ENCODE data around the gene PHKB. TPM values are rescaled to one million over a fixed set of nuclear protein-coding genes. Genes with fewer than 3 reads are reported as not detected.
"Not testable (repeated sequence)": the region's sequence is repeated elsewhere in the genome, so short reads cannot be mapped to it uniquely, and the experiment has no call there.

The PHKB gene
- total and polyA plus RNA-seq, 3 donors from 2014 or later = 66.7 to 168 (median 136) TPM

DNA sequence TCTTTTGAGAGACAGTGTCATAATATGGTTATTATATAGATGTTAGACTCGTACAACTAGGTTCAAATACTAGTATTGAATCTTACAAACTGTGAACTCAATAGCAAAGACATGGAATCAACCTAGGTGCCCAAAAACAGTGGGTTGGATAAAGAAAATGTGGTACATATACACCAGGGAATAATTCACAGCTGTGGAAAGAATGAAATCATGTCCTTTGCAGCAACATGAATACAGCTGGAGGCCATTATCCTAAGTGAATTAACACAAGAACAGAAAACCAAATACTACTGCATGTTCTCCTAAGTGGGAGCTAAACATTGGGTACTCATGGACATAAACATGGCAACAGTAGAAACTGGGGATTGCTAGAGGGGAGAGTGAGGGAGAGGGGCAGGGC, 8.1 kb downstream of the PHKB start:
- no peak overlapping the region for H3K4me3 ChIP-seq
- H3K27ac ChIP-seq = no peak overlapping the region
- TF ChIP-seq, protein P1, sequence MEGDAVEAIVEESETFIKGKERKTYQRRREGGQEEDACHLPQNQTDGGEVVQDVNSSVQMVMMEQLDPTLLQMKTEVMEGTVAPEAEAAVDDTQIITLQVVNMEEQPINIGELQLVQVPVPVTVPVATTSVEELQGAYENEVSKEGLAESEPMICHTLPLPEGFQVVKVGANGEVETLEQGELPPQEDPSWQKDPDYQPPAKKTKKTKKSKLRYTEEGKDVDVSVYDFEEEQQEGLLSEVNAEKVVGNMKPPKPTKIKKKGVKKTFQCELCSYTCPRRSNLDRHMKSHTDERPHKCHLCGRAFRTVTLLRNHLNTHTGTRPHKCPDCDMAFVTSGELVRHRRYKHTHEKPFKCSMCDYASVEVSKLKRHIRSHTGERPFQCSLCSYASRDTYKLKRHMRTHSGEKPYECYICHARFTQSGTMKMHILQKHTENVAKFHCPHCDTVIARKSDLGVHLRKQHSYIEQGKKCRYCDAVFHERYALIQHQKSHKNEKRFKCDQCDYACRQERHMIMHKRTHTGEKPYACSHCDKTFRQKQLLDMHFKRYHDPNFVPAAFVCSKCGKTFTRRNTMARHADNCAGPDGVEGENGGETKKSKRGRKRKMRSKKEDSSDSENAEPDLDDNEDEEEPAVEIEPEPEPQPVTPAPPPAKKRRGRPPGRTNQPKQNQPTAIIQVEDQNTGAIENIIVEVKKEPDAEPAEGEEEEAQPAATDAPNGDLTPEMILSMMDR (IDR thresholded peaks at IDR 0.05) = no peak
- no peak for TF ChIP-seq POLR2A (IDR thresholded peaks at IDR 0.05)
- intact Hi-C loops (cut with DNase I; ENCODE audit: low total_unique reads) = no loop called here
- no peaks in the 10 kb centered on the region for H3K36me3 ChIP-seq (ENCODE audit: low read depth, missing control alignments)
- H3K9me3 ChIP-seq = no peaks in the 10 kb centered on the region
- WGBS, 2 donors = 93 to 94% methylated on average over 1 of the region's 1 CpG
- peaks cover 13% of the 10 kb centered on the region for H3K4me1 ChIP-seq
- DNase-seq = no peak
- no peaks in the 10 kb centered on the region for H3K27me3 ChIP-seq

DNA sequence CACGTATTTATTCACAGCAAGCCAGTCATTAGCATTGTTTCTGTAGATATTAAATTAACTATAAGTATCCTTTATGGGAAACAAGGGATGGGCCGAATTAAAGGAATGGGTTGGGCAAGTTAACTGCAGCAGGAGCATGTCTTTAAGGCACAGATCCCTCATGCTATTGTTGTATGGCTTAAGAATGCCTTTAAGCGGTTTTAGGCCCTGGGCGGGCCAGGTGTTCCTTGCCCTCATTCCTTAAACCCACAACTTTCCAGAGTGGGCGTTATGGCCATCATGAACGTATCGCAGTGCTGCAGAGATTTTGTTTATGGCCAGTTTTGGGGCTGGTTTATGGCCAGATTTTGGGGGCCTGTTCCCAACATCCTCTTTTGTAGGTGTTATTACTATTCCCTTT, 9.1 kb downstream of the PHKB start:
- Histone ChIP-seq H3K9me3 (no peaks in the 10 kb centered on the region), H3K27ac (no peak overlapping the region), H3K4me3 (no peak overlapping the region), H3K4me1 (peaks cover 9% of the 10 kb centered on the region), H3K36me3 (ENCODE audit: low read depth, missing control alignments) (no peaks in the 10 kb centered on the region), H3K27me3 (no peaks in the 10 kb centered on the region)
- DNase-seq = no peak
- intact Hi-C loops (cut with DNase I; ENCODE audit: low total_unique reads) = no loop called here
- 93 to 97% methylated on average over 7 of the region's 7 CpGs for WGBS, 2 donors
- TF ChIP-seq, protein P1 (IDR thresholded peaks at IDR 0.05) = no peak
- TF ChIP-seq POLR2A (IDR thresholded peaks at IDR 0.05) = no peak

DNA sequence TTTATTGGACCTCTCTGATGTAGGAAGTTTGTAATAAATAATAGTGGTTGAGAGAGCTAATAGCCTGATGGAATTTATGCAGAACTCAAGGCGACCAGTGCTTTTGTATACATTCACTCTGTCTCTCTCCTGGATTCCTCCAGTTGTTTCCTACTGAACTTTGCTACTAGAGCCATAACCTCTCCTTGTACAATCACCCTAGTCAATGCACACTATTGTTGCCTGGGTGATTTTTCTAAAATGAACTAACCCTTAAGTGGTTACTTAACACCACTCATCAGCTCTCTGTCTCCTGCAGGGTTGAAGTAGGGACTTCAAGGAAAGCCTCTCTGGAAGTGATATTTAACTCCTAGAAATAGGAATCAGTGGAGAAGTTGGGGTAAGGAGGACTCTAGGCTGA, 9.7 kb downstream of the PHKB start:
- TF ChIP-seq, protein P1 (IDR thresholded peaks at IDR 0.05) = no peak
- no peak for TF ChIP-seq POLR2A (IDR thresholded peaks at IDR 0.05)
- H3K4me1 ChIP-seq = peaks cover 15% of the 10 kb centered on the region
- intact Hi-C loops (cut with DNase I; ENCODE audit: low total_unique reads) = no loop called here

DNA sequence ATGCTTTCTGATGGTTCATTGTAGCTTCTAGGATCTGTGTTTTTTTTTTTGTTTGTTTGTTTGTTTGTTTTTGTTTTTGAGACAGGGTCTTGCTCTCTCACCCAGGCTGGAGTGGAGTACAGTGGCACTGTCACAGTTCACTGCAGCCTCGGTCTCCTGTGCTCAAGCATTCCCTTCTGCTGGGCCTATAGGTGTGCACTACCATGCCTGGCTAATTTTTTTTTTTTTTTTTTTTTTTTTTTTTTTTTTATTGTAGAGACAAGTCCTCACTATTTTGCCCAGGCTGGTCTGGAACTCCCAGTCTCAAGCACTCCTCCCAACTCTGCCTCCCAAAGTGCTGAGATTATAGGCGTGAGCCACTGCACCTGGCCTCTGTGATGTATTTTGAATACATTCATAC, 11.9 kb downstream of the PHKB start:
- DNase-seq; H3K4me3 ChIP-seq; H3K27me3 ChIP-seq; H3K27ac ChIP-seq; intact Hi-C loops (cut with DNase I; ENCODE audit: low total_unique reads); H3K4me1 ChIP-seq; H3K9me3 ChIP-seq; H3K36me3 ChIP-seq (ENCODE audit: low read depth, missing control alignments): not testable (repeated sequence)
- 82 to 95% methylated on average over 2 of the region's 2 CpGs for WGBS, 2 donors

More for the DNA sequence above, 9.7 kb downstream of the PHKB start:
- Histone ChIP-seq H3K9me3 (no peaks in the 10 kb centered on the region), H3K4me3 (no peak overlapping the region), H3K27me3 (no peaks in the 10 kb centered on the region), H3K36me3 (ENCODE audit: low read depth, missing control alignments) (no peaks in the 10 kb centered on the region), H3K27ac (no peak overlapping the region)
- WGBS, 2 donors = 94% methylated on average over 1 of the region's 1 CpG
- DNase-seq = no peak

DNA sequence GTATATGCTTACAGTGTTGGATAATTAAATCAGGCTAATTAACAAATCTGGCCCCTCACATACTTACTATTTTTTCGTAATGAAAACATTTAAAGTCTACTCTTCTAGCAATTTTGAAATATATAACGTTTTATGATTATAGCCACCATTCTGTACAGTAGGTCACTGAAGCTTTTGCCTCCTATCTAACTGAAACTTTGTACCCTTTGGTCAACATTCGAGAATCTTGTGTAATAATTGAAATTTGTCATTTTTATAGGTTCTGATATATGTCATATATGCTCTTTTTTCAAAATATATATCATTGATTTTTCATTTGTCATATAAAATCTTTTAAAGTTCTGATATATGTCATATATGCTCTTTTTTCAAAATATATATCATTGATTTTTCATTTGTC, 12.7 kb downstream of the PHKB start:
- Histone ChIP-seq H3K4me1 (peaks cover 8% of the 10 kb centered on the region), H3K36me3 (ENCODE audit: low read depth, missing control alignments) (no peaks in the 10 kb centered on the region), H3K4me3 (no peak overlapping the region), H3K27me3 (no peaks in the 10 kb centered on the region), H3K27ac (no peak overlapping the region), H3K9me3 (no peaks in the 10 kb centered on the region)
- TF ChIP-seq, protein P1 (IDR thresholded peaks at IDR 0.05) = no peak
- no peak for TF ChIP-seq POLR2A (IDR thresholded peaks at IDR 0.05)
- WGBS, 2 donors = 82 to 87% methylated on average over 3 of the region's 3 CpGs
- DNase-seq = no peak
- intact Hi-C loops (cut with DNase I; ENCODE audit: low total_unique reads) = no loop called here
